ENCODE results near the gene SYCE3.

Gene SYCE3

DNA sequence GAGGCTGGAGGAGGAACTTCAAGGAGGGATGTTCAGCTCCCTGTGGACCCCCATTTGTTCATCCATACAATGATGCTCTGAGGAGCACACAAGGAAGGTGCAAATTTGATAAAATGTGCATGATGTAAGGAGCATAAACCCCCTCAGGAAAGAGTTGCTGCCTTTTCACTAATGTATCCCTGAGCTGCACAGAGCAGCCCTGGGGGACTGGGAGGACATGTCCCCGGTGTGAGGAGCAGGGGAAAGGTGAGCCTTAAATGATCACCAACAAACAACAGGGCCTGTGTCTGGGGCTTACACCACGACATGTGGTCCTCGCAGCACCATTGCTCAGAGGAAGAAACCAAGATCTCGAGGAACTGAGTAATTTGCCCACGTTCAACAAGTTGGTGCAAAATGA is 34.4 kb upstream of the SYCE3 start:
- peaks cover 3 to 4% of the 10 kb centered on the region in 2 experiments for H3K4me1 ChIP-seq (ENCODE audit: control insufficient read depth in 1 of 2, insufficient read depth in 2 of 2, low read length in 2 of 2)
- WGBS (ENCODE audit: extremely low coverage, insufficient coverage, insufficient read length), result no CpG with 5 or more reads among the region's 5 CpGs
- H2AFZ ChIP-seq (ENCODE audit: insufficient read depth, low read length, poor library complexity), result no peak overlapping the region
- no peak overlapping the region for H2AK5ac ChIP-seq (ENCODE audit: low read length)
- H3K4ac ChIP-seq (ENCODE audit: low read depth, low read length), result no peak overlapping the region
- DNase-seq, result no peak
- H2BK120ac ChIP-seq (ENCODE audit: insufficient read depth, low read length, poor library complexity), result no peak overlapping the region
- H2BK5ac ChIP-seq (ENCODE audit: low read depth, low read length, poor library complexity), result no peak overlapping the region
- no peaks in the 10 kb centered on the region for H3K79me2 ChIP-seq (ENCODE audit: control insufficient read depth, insufficient read depth, low read length, poor library complexity)
- H3K27me3 ChIP-seq (ENCODE audit: insufficient read depth, low read length), result peaks cover 12% of the 10 kb centered on the region
- H3K9me3 ChIP-seq (ENCODE audit: insufficient read depth, low read depth, low read length), result peaks cover 2% of the 10 kb centered on the region
- no peak overlapping the region for H4K91ac ChIP-seq (ENCODE audit: low read depth, low read length)
- H3K36me3 ChIP-seq (ENCODE audit: control insufficient read depth in 1 of 2, insufficient read depth in 2 of 2, low read length in 2 of 2), result peaks cover 0 to 2% of the 10 kb centered on the region in 2 experiments
- no peak overlapping the region for H3K23ac ChIP-seq (ENCODE audit: low read length)
- H3K27ac ChIP-seq (ENCODE audit: low read depth, low read length), result no peak overlapping the region
- no peak overlapping the region for H4K12ac ChIP-seq (ENCODE audit: low read depth, low read length)
- no peak overlapping the region for H2BK12ac ChIP-seq (ENCODE audit: low read length)
- no peak overlapping the region for H3K18ac ChIP-seq (ENCODE audit: low read length)
- no peak overlapping the region for H4K8ac ChIP-seq (ENCODE audit: low read depth, low read length)
- H3K4me2 ChIP-seq (ENCODE audit: low read length), result no peak overlapping the region
- no peaks in the 10 kb centered on the region for H3K79me1 ChIP-seq (ENCODE audit: low read length)
- H3K4me3 ChIP-seq (ENCODE audit: low read depth, low read length), result no peak overlapping the region
- no peak overlapping the region for H3K9ac ChIP-seq (ENCODE audit: low read length)
- H3K14ac ChIP-seq (ENCODE audit: low read length), result no peak overlapping the region

DNA sequence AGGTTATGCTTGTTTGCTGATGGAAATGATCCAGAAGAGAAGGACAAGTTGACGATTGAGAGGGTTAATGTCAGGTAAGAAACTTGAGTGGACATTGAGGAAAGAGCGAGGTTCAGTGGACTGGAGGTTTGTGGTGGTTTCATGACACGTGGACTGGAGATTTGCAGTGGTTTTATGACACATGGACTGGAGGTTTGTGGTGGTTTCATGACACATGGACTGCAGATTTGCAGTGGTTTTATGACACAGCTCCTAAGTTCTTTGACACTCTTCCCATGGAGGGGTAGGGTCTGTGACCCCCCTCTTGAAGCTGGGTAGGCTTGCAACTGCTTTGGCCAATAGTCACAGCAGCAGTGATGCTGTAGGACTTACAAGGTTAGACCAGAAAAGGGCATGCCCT is 32.5 kb upstream of the SYCE3 start:
- Histone ChIP-seq H3K9ac (ENCODE audit: low read length) (no peak overlapping the region), H3K4me1 (ENCODE audit: control insufficient read depth in 1 of 2, insufficient read depth in 2 of 2, low read length in 2 of 2) (no peaks in the 10 kb centered on the region), H3K27me3 (ENCODE audit: insufficient read depth, low read length) (peaks cover 3% of the 10 kb centered on the region), H2BK120ac (ENCODE audit: insufficient read depth, low read length, poor library complexity) (no peak overlapping the region), H3K79me2 (ENCODE audit: control insufficient read depth, insufficient read depth, low read length, poor library complexity) (no peaks in the 10 kb centered on the region), H3K27ac (ENCODE audit: low read depth, low read length) (no peak overlapping the region), H3K4me2 (ENCODE audit: low read length) (no peak overlapping the region), H2AK5ac (ENCODE audit: low read length) (no peak overlapping the region), H3K79me1 (ENCODE audit: low read length) (no peaks in the 10 kb centered on the region), H4K8ac (ENCODE audit: low read depth, low read length) (no peak overlapping the region), H2BK12ac (ENCODE audit: low read length) (no peak overlapping the region), H2BK5ac (ENCODE audit: low read depth, low read length, poor library complexity) (no peak overlapping the region), H3K36me3 (ENCODE audit: control insufficient read depth in 1 of 2, insufficient read depth in 2 of 2, low read length in 2 of 2) (peaks cover 0 to 2% of the 10 kb centered on the region in 2 experiments), H3K14ac (ENCODE audit: low read length) (no peak overlapping the region), H4K12ac (ENCODE audit: low read depth, low read length) (no peak overlapping the region), H3K23ac (ENCODE audit: low read length) (no peak overlapping the region), H3K9me3 (ENCODE audit: insufficient read depth, low read depth, low read length) (peaks cover 2% of the 10 kb centered on the region), H2AFZ (ENCODE audit: insufficient read depth, low read length, poor library complexity) (no peak overlapping the region), H3K18ac (ENCODE audit: low read length) (no peak overlapping the region), H3K4ac (ENCODE audit: low read depth, low read length) (no peak overlapping the region), H3K4me3 (ENCODE audit: low read depth, low read length) (no peak overlapping the region), H4K91ac (ENCODE audit: low read depth, low read length) (no peak overlapping the region)
- WGBS (ENCODE audit: extremely low coverage, insufficient coverage, insufficient read length), result no CpG with 5 or more reads among the region's 3 CpGs
- DNase-seq, result no peak

DNA sequence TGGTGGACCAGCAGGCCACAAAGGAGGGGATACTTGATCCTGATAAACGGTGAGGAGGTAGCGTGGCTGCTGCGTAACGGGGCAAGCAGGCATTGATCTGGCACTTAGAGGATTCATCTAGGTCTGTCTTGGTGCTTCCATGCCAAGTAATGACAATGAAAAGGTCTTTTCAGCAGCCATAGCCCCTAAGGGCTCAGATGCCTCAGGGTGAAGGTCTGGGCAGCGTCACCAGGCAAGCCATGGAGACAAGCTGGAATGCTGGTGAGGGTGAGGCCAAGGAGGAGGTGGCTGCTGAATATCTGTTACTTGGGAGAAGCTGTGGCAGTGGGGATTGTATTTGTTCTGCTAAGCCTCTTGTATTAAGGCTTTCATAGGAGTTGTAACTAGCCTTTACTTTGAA is 24.7 kb upstream of the SYCE3 start:
- H4K8ac ChIP-seq (ENCODE audit: low read depth, low read length), result no peak overlapping the region
- no peak overlapping the region for H3K14ac ChIP-seq (ENCODE audit: low read length)
- H3K4me2 ChIP-seq (ENCODE audit: low read length), result no peak overlapping the region
- H2BK120ac ChIP-seq (ENCODE audit: insufficient read depth, low read length, poor library complexity), result no peak overlapping the region
- H3K4me1 ChIP-seq (ENCODE audit: control insufficient read depth in 1 of 2, insufficient read depth in 2 of 2, low read length in 2 of 2), result peaks cover 14 to 19% of the 10 kb centered on the region in 2 experiments
- peaks cover 7% of the 10 kb centered on the region for H3K79me1 ChIP-seq (ENCODE audit: low read length)
- no CpG with 5 or more reads among the region's 5 CpGs for WGBS (ENCODE audit: extremely low coverage, insufficient coverage, insufficient read length)
- H3K9ac ChIP-seq (ENCODE audit: low read length), result no peak overlapping the region
- H3K36me3 ChIP-seq (ENCODE audit: control insufficient read depth in 1 of 2, insufficient read depth in 2 of 2, low read length in 2 of 2), result no peaks in the 10 kb centered on the region
- H3K23ac ChIP-seq (ENCODE audit: low read length), result no peak overlapping the region
- H3K4me3 ChIP-seq (ENCODE audit: low read depth, low read length), result no peak overlapping the region
- H3K9me3 ChIP-seq (ENCODE audit: insufficient read depth, low read depth, low read length), result no peaks in the 10 kb centered on the region
- no peak overlapping the region for H2BK12ac ChIP-seq (ENCODE audit: low read length)
- no peak overlapping the region for H2BK5ac ChIP-seq (ENCODE audit: low read depth, low read length, poor library complexity)
- H3K27ac ChIP-seq (ENCODE audit: low read depth, low read length), result no peak overlapping the region
- no peak overlapping the region for H4K12ac ChIP-seq (ENCODE audit: low read depth, low read length)
- peaks cover 5% of the 10 kb centered on the region for H3K79me2 ChIP-seq (ENCODE audit: control insufficient read depth, insufficient read depth, low read length, poor library complexity)
- DNase-seq, result peak in 1 of 2 donors; percentile 49
- H3K27me3 ChIP-seq (ENCODE audit: insufficient read depth, low read length), result no peaks in the 10 kb centered on the region
- no peak overlapping the region for H4K91ac ChIP-seq (ENCODE audit: low read depth, low read length)
- H3K4ac ChIP-seq (ENCODE audit: low read depth, low read length), result no peak overlapping the region
- H2AK5ac ChIP-seq (ENCODE audit: low read length), result no peak overlapping the region
- no peak overlapping the region for H2AFZ ChIP-seq (ENCODE audit: insufficient read depth, low read length, poor library complexity)
- H3K18ac ChIP-seq (ENCODE audit: low read length), result no peak overlapping the region

DNA sequence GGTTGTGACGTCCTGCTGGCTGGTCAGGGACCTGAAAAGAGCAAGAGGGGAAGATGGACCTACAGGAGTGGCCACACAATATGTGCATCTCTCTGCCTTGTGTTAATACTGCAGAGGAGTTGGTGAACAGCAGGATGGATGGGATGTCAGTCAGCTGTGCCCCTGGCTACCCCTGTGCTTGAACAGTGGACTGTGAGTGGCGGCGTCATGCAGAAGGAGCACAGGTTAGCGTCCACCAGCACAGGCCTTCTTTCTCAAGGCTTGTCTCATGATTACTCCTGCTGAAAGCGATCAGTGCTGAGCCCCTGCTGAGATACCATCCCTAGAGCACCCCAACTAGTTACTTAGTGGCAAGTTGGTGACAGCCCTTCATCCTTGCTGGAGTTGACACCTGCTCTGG is 23.7 kb upstream of the SYCE3 start:
- Histone ChIP-seq H3K4me1 (ENCODE audit: control insufficient read depth in 1 of 2, insufficient read depth in 2 of 2, low read length in 2 of 2) (peaks cover 19 to 24% of the 10 kb centered on the region in 2 experiments), H3K14ac (ENCODE audit: low read length) (no peak overlapping the region), H4K8ac (ENCODE audit: low read depth, low read length) (no peak overlapping the region), H3K9me3 (ENCODE audit: insufficient read depth, low read depth, low read length) (no peaks in the 10 kb centered on the region), H2BK5ac (ENCODE audit: low read depth, low read length, poor library complexity) (no peak overlapping the region), H3K27ac (ENCODE audit: low read depth, low read length) (no peak overlapping the region), H3K4me2 (ENCODE audit: low read length) (no peak overlapping the region), H2AK5ac (ENCODE audit: low read length) (no peak overlapping the region), H4K91ac (ENCODE audit: low read depth, low read length) (no peak overlapping the region), H3K23ac (ENCODE audit: low read length) (no peak overlapping the region), H2BK120ac (ENCODE audit: insufficient read depth, low read length, poor library complexity) (no peak overlapping the region), H3K9ac (ENCODE audit: low read length) (no peak overlapping the region), H3K18ac (ENCODE audit: low read length) (no peak overlapping the region), H3K4me3 (ENCODE audit: low read depth, low read length) (no peak overlapping the region), H4K12ac (ENCODE audit: low read depth, low read length) (no peak overlapping the region), H2BK12ac (ENCODE audit: low read length) (no peak overlapping the region), H3K4ac (ENCODE audit: low read depth, low read length) (no peak overlapping the region), H2AFZ (ENCODE audit: insufficient read depth, low read length, poor library complexity) (no peak overlapping the region), H3K79me1 (ENCODE audit: low read length) (peaks cover 8% of the 10 kb centered on the region), H3K79me2 (ENCODE audit: control insufficient read depth, insufficient read depth, low read length, poor library complexity) (peaks cover 8% of the 10 kb centered on the region), H3K36me3 (ENCODE audit: control insufficient read depth in 1 of 2, insufficient read depth in 2 of 2, low read length in 2 of 2) (peaks cover 0 to 4% of the 10 kb centered on the region in 2 experiments), H3K27me3 (ENCODE audit: insufficient read depth, low read length) (no peaks in the 10 kb centered on the region)
- no peak for DNase-seq
- no CpG with 5 or more reads among the region's 5 CpGs for WGBS (ENCODE audit: extremely low coverage, insufficient coverage, insufficient read length)

Measured in trophoblast cell (in vitro differentiated cells and primary cell).